Measurements from ENCODE around the gene IFNA13. TPM values are rescaled to one million over a fixed set of nuclear protein-coding genes. Genes with fewer than 3 reads are reported as not detected.

Gene IFNA13
- total RNA-seq, 2 donors from 2014 or later = not detected

GRCh38 chr9:21398955-21399489, 31.2 kb upstream of the IFNA13 start:
- H3K27ac ChIP-seq = no peak overlapping the region
- TF ChIP-seq, protein P1, sequence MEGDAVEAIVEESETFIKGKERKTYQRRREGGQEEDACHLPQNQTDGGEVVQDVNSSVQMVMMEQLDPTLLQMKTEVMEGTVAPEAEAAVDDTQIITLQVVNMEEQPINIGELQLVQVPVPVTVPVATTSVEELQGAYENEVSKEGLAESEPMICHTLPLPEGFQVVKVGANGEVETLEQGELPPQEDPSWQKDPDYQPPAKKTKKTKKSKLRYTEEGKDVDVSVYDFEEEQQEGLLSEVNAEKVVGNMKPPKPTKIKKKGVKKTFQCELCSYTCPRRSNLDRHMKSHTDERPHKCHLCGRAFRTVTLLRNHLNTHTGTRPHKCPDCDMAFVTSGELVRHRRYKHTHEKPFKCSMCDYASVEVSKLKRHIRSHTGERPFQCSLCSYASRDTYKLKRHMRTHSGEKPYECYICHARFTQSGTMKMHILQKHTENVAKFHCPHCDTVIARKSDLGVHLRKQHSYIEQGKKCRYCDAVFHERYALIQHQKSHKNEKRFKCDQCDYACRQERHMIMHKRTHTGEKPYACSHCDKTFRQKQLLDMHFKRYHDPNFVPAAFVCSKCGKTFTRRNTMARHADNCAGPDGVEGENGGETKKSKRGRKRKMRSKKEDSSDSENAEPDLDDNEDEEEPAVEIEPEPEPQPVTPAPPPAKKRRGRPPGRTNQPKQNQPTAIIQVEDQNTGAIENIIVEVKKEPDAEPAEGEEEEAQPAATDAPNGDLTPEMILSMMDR (IDR thresholded peaks at IDR 0.05) = no peak
- no peak overlapping the region for H3K9ac ChIP-seq (ENCODE audit: low read depth in 2 of 2, low read length in 2 of 2)
- intact Hi-C loops (cut with DNase I) = loop anchor here (5.0 kb wide), 1 partner anchor 77 kb away; no protein-coding TSS in a partner anchor
- no peaks in the 10 kb centered on the region for H3K9me3 ChIP-seq
- no peak overlapping the region for H3K4me3 ChIP-seq
- peaks cover 7% of the 10 kb centered on the region for H3K27me3 ChIP-seq
- DNase-seq = no peak
- H3K4me1 ChIP-seq = no peaks in the 10 kb centered on the region
- no peaks in the 10 kb centered on the region for H3K36me3 ChIP-seq

DNA sequence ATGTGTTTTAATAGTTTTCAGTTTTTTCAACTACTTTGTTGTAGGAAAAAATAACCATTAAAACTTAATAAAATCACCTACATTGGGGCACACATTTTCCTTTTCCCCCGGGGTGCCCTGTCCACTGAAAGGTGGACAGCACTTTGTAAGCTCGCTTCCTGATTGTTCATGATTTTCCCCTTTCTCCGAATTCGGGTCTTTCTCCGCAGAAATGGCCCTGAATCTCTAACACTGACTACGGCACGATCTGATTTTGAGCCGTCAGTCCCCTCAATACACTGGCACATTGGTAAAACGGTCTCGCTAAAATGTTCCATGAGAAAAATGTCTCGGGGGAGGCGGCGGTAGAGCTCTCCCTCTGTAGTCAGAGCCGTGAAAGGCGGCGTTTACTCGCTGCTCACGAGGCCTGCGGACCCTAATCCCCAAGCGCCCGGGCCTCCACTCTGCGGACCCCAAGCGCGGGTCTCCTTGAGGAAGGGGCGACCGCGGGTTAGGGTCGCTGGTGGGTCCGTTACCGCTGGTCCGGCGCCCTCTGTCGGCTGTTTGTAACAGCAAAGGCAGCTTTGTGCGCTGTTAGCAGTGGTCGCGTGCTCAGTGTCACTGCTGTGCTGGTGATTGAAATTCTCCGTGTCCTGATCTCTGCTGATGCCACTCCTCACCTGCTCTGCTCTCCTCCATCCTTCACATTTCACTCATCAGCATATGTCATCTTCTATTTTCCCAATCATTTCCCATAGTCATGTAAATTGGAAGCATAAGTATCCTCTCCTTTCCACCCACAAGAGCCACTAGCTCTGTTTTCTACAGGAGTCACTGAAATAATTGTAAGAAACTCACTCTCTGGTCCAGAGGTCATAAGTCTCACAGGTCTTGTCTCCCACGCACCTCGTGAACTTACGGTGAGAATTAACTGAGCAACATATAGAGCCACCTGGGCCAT, 28.2 kb upstream of the IFNA13 start:
- intact Hi-C loops (cut with DNase I) = loop anchor here (5.0 kb wide), 1 partner anchor 74 kb away; no protein-coding TSS in a partner anchor

GRCh38 chr9:21392270-21392669, 24.4 kb upstream of the IFNA13 start:
- Histone ChIP-seq H3K9me3 (no peaks in the 10 kb centered on the region), H3K4me1 (no peaks in the 10 kb centered on the region), H3K36me3 (no peaks in the 10 kb centered on the region), H3K27ac (no peak overlapping the region), H3K4me3 (no peak overlapping the region), H3K9ac (ENCODE audit: low read depth in 2 of 2, low read length in 2 of 2) (no peak overlapping the region), H3K27me3 (no peaks in the 10 kb centered on the region)
- TF ChIP-seq, protein P1 (IDR thresholded peaks at IDR 0.05) = peak; percentile 11
- intact Hi-C loops (cut with DNase I) = no loop called here
- no peak for DNase-seq

More for the DNA sequence above, 28.2 kb upstream of the IFNA13 start:
- peak overlapping the region; percentile 40 for H3K4me3 ChIP-seq
- no peaks in the 10 kb centered on the region for H3K9me3 ChIP-seq
- no peaks in the 10 kb centered on the region for H3K27me3 ChIP-seq
- H3K4me1 ChIP-seq = no peaks in the 10 kb centered on the region
- TF ChIP-seq, protein P1 (IDR thresholded peaks at IDR 0.05) = peak; percentile 75
- H3K36me3 ChIP-seq = no peaks in the 10 kb centered on the region
- H3K9ac ChIP-seq (ENCODE audit: low read depth in 2 of 2, low read length in 2 of 2) = peak overlapping the region in 1 of 2 donors; percentile 27
- DNase-seq = peak; percentile 39
- H3K27ac ChIP-seq = no peak overlapping the region

DNA sequence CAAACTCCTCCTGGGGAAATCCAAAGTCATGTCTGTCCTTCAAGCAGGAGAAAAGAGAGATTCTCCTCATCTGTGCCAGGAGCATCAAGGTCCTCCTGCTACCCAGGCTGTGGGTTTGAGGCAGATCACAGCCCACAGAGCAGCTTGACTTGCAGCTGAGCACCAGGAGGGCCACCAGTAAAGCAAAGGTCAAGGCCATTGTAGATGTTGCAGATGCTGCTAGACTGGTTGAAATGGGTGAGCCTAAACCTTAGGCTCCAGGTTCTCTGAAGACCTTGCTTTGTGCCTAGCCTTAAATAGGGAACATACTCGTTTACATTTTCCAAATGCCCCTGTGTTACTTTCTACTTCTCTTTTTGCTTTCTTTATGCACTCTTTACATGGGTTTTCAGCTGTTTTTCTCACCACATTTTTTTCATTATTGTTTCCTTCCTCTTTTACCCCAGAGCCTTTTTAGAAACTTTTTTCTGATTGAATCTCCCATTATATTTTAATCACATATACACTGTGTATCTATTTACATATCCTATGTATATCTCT, 17.3 kb upstream of the IFNA13 start, which contains the start of gene IFNA2:
Gene IFNA2 (minus strand): TSS at position 268 of the 540 bp plus-strand sequence. CDS start 69 bp downstream, at position 199.
- Histone ChIP-seq H3K4me1 (no peaks in the 10 kb centered on the region), H3K27ac (no peak within 1 kb of the TSS), H3K4me3 (no peak within 1 kb of the TSS), H3K36me3 (no peaks in the 10 kb centered on the region), H3K27me3 (no peaks in the 10 kb centered on the region), H3K9me3 (no peaks in the 10 kb centered on the region), H3K9ac (ENCODE audit: low read depth in 2 of 2, low read length in 2 of 2) (no peak within 1 kb of the TSS)
- TF ChIP-seq, protein P1 (IDR thresholded peaks at IDR 0.05) = no peak
- DNase-seq = no peak
- intact Hi-C loops (cut with DNase I) = no loop called here

- Histone ChIP-seq H3K4me1 (no peaks in the 10 kb centered on the region), H3K27ac (no peak overlapping the region), H3K27me3 (no peaks in the 10 kb centered on the region), H3K4me3 (no peak overlapping the region), H3K9me3 (no peaks in the 10 kb centered on the region), H3K9ac (ENCODE audit: low read depth in 2 of 2, low read length in 2 of 2) (no peak overlapping the region), H3K36me3 (no peaks in the 10 kb centered on the region)
- DNase-seq = no peak
- intact Hi-C loops (cut with DNase I) = no loop called here
- TF ChIP-seq, protein P1 (IDR thresholded peaks at IDR 0.05) = no peak
Observed at GRCh38 chr9:21383627-21384026, 15.8 kb upstream of the IFNA13 start.
